Neuronal stem cell (in vitro differentiated cells): Measurements from ENCODE around the gene GALNT14.

Source experiments
- DNase-seq: peaks from one replicate; pipeline ENCODE4 v3.0.0-alpha.2; 2013; ENCODE audit warnings: low spot score
- H2AFZ ChIP-seq: one replicate; pipeline ENCODE4 v1.6.1; 2013; ENCODE audit warnings: mild to moderate bottlenecking, low read length, inconsistent platforms
- H2AK5ac ChIP-seq: 2 replicates; pipeline ENCODE4 v1.6.1; 2013; ENCODE audit warnings: low read depth, mild to moderate bottlenecking, inconsistent platforms, low read length, moderate library complexity, mixed read lengths
- H2BK120ac ChIP-seq: 2 replicates; pipeline ENCODE4 v1.6.1; 2013; ENCODE audit warnings: low read depth, mild to moderate bottlenecking, inconsistent platforms, low read length, moderate library complexity, mixed read lengths
- H2BK12ac ChIP-seq: one replicate; pipeline ENCODE4 v1.6.1; 2013; ENCODE audit warnings: low read length, inconsistent platforms
- H2BK15ac ChIP-seq: 2 replicates; pipeline ENCODE4 v1.6.1; 2013; ENCODE audit warnings: mild to moderate bottlenecking, low read length, inconsistent platforms, mixed read lengths
- H2BK5ac ChIP-seq: one replicate; pipeline ENCODE4 v1.6.1; 2013; ENCODE audit warnings: inconsistent platforms, mild to moderate bottlenecking, low read length, moderate library complexity
- H3K14ac ChIP-seq: one replicate; pipeline ENCODE4 v1.6.1; 2013; ENCODE audit warnings: low read length, inconsistent platforms
- H3K18ac ChIP-seq: 2 replicates; pipeline ENCODE4 v1.6.1; 2013; ENCODE audit warnings: low read length, inconsistent platforms
- H3K23ac ChIP-seq: 2 replicates; pipeline ENCODE4 v1.6.1; 2013; ENCODE audit warnings: low read depth, mild to moderate bottlenecking, mixed read lengths, low read length, inconsistent platforms; ENCODE audit not compliant: poor library complexity
- H3K27ac ChIP-seq: replicated peaks from 3 replicates; pipeline ENCODE4 v1.5.1; 2013; ENCODE audit warnings: low read length, inconsistent platforms
- H3K27me3 ChIP-seq, 3 experiments: 2 replicates each; pipeline ENCODE4 v1.6.1; 2013; ENCODE audit warnings: low read length in 3 of 3, mild to moderate bottlenecking in 2 of 3, inconsistent platforms in 1 of 3, low read depth in 1 of 3, mixed read lengths in 1 of 3, moderate library complexity in 1 of 3; ENCODE audit not compliant: control insufficient read depth in 3 of 3, insufficient read depth in 3 of 3
- H3K36me3 ChIP-seq, 2 donors: replicated peaks in 1 of 2; 2 replicates each; pipeline ENCODE4 v1.6.1; 2013; ENCODE audit warnings: low read length in 2 of 2; ENCODE audit not compliant: control insufficient read depth in 2 of 2, insufficient read depth in 2 of 2
- H3K4ac ChIP-seq: 2 replicates; pipeline ENCODE4 v1.6.1; 2013; ENCODE audit warnings: inconsistent platforms, mild to moderate bottlenecking, low read length, moderate library complexity
- H3K4me1 ChIP-seq, 2 donors: 1 replicate in 1 of 2; 2 replicates in 1 of 2; pipeline ENCODE4 v1.6.1; 2013; ENCODE audit warnings: low read length in 2 of 2, low read depth in 1 of 2; ENCODE audit not compliant: control insufficient read depth in 2 of 2, insufficient read depth in 1 of 2
- H3K4me2 ChIP-seq: one replicate; pipeline ENCODE4 v1.6.1; 2013; ENCODE audit warnings: mild to moderate bottlenecking, low read length, inconsistent platforms; ENCODE audit not compliant: insufficient read depth, poor library complexity, severe bottlenecking
- H3K4me3 ChIP-seq, 2 donors: 2 replicates each; pipeline ENCODE4 v1.5.1; 2013; ENCODE audit warnings: low read length in 2 of 2, mild to moderate bottlenecking in 2 of 2, inconsistent platforms in 1 of 2, moderate library complexity in 1 of 2
- H3K79me1 ChIP-seq: one replicate; pipeline ENCODE4 v1.6.1; 2013; ENCODE audit warnings: low read depth, mild to moderate bottlenecking, inconsistent platforms, low read length, moderate library complexity
- H3K9ac ChIP-seq: one replicate; pipeline ENCODE4 v1.6.1; 2013; ENCODE audit warnings: mild to moderate bottlenecking, low read depth, low read length, inconsistent platforms; ENCODE audit not compliant: poor library complexity
- H3K9me3 ChIP-seq, 2 donors: replicated peaks in 1 of 2; 2 replicates each; pipeline versions ENCODE3 to v1.6.1; 2013; ENCODE audit warnings: low read length in 2 of 2, mild to moderate bottlenecking in 2 of 2, inconsistent platforms in 1 of 2, low read depth in 1 of 2, mixed read lengths in 1 of 2, moderate library complexity in 1 of 2; ENCODE audit not compliant: control insufficient read depth in 2 of 2, insufficient read depth in 1 of 2
- H4K8ac ChIP-seq: one replicate; pipeline ENCODE4 v1.6.1; 2013; ENCODE audit warnings: low read depth, mild to moderate bottlenecking, inconsistent platforms, low read length, moderate library complexity
- H4K91ac ChIP-seq: one replicate; pipeline ENCODE4 v1.6.1; 2013; ENCODE audit warnings: low read length, low read depth, mild to moderate bottlenecking, inconsistent platforms; ENCODE audit not compliant: poor library complexity
- WGBS, 2 donors: extraction: QIAGEN DNeasy Blood & Tissue Kit; methylation state at CpG; one replicate each; pipeline ENCODE4 v1.1.7; 2013; ENCODE audit warnings: missing lambda C conversion rate in 2 of 2, mixed read lengths in 1 of 2; ENCODE audit not compliant: insufficient read length in 2 of 2, insufficient replicate concordance in 1 of 2; ENCODE audit errors: extremely low coverage in 2 of 2; 5-methylcytosine and 5-hydroxymethylcytosine counted together

Gene GALNT14

GRCh38 chr2:31136000-31136399 is 2.2 kb downstream of the GALNT14 start:
- no peak overlapping the region for H3K23ac ChIP-seq
- H4K8ac ChIP-seq = no peak overlapping the region
- H3K4me3 ChIP-seq = no peak overlapping the region
- no peak overlapping the region for H2BK12ac ChIP-seq
- no peak overlapping the region for H2AFZ ChIP-seq
- no peak for DNase-seq
- H3K14ac ChIP-seq = no peak overlapping the region
- H3K27ac ChIP-seq = no peak overlapping the region
- H4K91ac ChIP-seq = no peak overlapping the region
- H3K79me1 ChIP-seq = no peaks in the 10 kb centered on the region
- H2BK120ac ChIP-seq = no peak overlapping the region
- H3K4me1 ChIP-seq = peaks cover 0 to 2% of the 10 kb centered on the region in 2 donors
- no peak overlapping the region for H2AK5ac ChIP-seq
- H3K27me3 ChIP-seq = peaks cover 2 to 93% (median 34%) of the 10 kb centered on the region in 3 experiments
- no peak overlapping the region for H2BK15ac ChIP-seq
- no CpG with 5 or more reads among the region's 3 CpGs for WGBS, 2 donors
- H2BK5ac ChIP-seq = no peak overlapping the region
- H3K4ac ChIP-seq = no peak overlapping the region
- no peak overlapping the region for H3K4me2 ChIP-seq
- H3K9ac ChIP-seq = no peak overlapping the region
- H3K18ac ChIP-seq = no peak overlapping the region
- no peaks in the 10 kb centered on the region for H3K36me3 ChIP-seq
- H3K9me3 ChIP-seq = no peaks in the 10 kb centered on the region

- Histone ChIP-seq H3K4ac (no peak overlapping the region), H4K91ac (no peak overlapping the region), H4K8ac (no peak overlapping the region), H3K9ac (no peak overlapping the region), H2AK5ac (no peak overlapping the region), H2BK120ac (no peak overlapping the region), H3K27me3 (peaks cover 2 to 78% (median 32%) of the 10 kb centered on the region in 3 experiments), H3K18ac (no peak overlapping the region), H2BK15ac (no peak overlapping the region), H3K4me3 (no peak overlapping the region), H3K23ac (no peak overlapping the region), H2BK5ac (no peak overlapping the region), H2BK12ac (no peak overlapping the region), H3K27ac (no peak overlapping the region), H3K9me3 (no peaks in the 10 kb centered on the region), H2AFZ (no peak overlapping the region), H3K79me1 (no peaks in the 10 kb centered on the region), H3K4me2 (no peak overlapping the region), H3K14ac (no peak overlapping the region), H3K4me1 (peaks cover 4 to 7% of the 10 kb centered on the region in 2 donors), H3K36me3 (no peaks in the 10 kb centered on the region)
- no peak for DNase-seq
- no CpG with 5 or more reads among the region's 5 CpGs for WGBS, 2 donors
Observed at GRCh38 chr2:31134480-31134879, 3.8 kb downstream of the GALNT14 start.

DNA sequence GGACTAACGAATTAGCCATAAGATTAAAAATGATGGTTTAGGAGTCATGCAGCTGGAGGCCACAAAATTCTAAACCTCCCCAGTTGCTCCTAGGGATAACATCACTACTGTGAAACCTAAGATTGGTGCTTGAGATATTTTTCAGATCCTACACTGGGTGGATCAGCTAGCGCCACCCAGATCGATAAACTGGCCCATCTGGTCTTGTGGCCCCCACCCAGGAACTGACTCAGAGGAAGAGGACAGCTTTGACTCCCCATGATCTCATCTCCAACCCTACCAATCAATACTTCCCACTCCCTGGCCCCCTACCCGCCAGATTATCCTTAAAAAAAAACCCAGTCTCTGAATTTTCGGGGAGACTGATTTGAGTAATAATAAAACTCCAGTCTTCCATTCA is 5.5 kb downstream of the GALNT14 start:
- WGBS, 2 donors = no CpG with 5 or more reads among the region's 5 CpGs

GRCh38 chr2:31131871-31132270 is 6.4 kb downstream of the GALNT14 start:
- Histone ChIP-seq H2AFZ (no peak overlapping the region), H2BK12ac (no peak overlapping the region), H3K27ac (no peak overlapping the region), H3K36me3 (no peaks in the 10 kb centered on the region), H3K27me3 (peaks cover 0 to 59% (median 9%) of the 10 kb centered on the region in 3 experiments), H2BK120ac (no peak overlapping the region), H3K79me1 (no peaks in the 10 kb centered on the region), H3K4ac (no peak overlapping the region), H3K9ac (no peak overlapping the region), H3K4me2 (no peak overlapping the region), H3K9me3 (no peaks in the 10 kb centered on the region), H2BK15ac (no peak overlapping the region), H4K8ac (no peak overlapping the region), H3K4me1 (peaks cover 4 to 7% of the 10 kb centered on the region in 2 donors), H3K23ac (no peak overlapping the region), H3K14ac (no peak overlapping the region), H3K4me3 (no peak overlapping the region), H4K91ac (no peak overlapping the region), H3K18ac (no peak overlapping the region), H2BK5ac (no peak overlapping the region), H2AK5ac (no peak overlapping the region)
- WGBS, 2 donors = no CpG with 5 or more reads among the region's 4 CpGs
- DNase-seq = no peak

More for the DNA sequence above, 5.5 kb downstream of the GALNT14 start:
- no peak overlapping the region for H3K9ac ChIP-seq
- H3K27me3 ChIP-seq = peaks cover 2 to 69% (median 18%) of the 10 kb centered on the region in 3 experiments
- peaks cover 4 to 7% of the 10 kb centered on the region in 2 donors for H3K4me1 ChIP-seq
- no peak overlapping the region for H3K4me3 ChIP-seq
- H3K4ac ChIP-seq = no peak overlapping the region
- H3K18ac ChIP-seq = no peak overlapping the region
- H3K23ac ChIP-seq = no peak overlapping the region
- H2BK12ac ChIP-seq = no peak overlapping the region
- no peaks in the 10 kb centered on the region for H3K79me1 ChIP-seq
- H3K9me3 ChIP-seq = no peaks in the 10 kb centered on the region
- no peak overlapping the region for H2BK120ac ChIP-seq
- H2AFZ ChIP-seq = no peak overlapping the region
- no peak overlapping the region for H4K91ac ChIP-seq
- DNase-seq = no peak
- no peak overlapping the region for H3K27ac ChIP-seq
- H2BK15ac ChIP-seq = no peak overlapping the region
- no peak overlapping the region for H2BK5ac ChIP-seq
- no peaks in the 10 kb centered on the region for H3K36me3 ChIP-seq
- no peak overlapping the region for H3K14ac ChIP-seq
- H2AK5ac ChIP-seq = no peak overlapping the region
- H3K4me2 ChIP-seq = no peak overlapping the region
- H4K8ac ChIP-seq = no peak overlapping the region
